ENCODE results near the gene SLC36A4.

DNA sequence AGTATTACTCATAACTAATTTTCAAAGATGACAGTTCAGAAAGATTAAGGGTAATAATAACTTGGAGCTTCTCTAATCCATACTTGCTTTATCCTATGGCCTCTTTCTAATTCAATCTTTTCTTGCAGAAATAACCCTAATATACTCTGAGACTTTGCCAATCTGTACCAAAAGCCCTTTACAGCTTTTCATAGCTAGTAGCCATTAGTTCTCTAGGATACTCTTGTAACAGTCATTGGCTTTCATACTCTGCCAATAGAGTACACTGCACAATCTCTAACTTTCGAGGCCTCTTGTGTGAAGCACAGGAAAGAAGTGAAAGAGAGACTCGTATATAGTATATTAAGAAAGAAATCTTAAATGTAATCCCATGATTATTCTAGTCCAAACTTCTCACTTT is 38.1 kb downstream of the SLC36A4 start:
- TF ChIP-seq CEBPB (IDR thresholded peaks at IDR 0.05) (no peak), ZBTB7A (IDR thresholded peaks at IDR 0.05; ENCODE audit: low read depth) (no peak), YY1 (IDR thresholded peaks at IDR 0.05; ENCODE audit: low read depth) (no peak), EP300 (IDR thresholded peaks at IDR 0.05; ENCODE audit: borderline replicate concordance) (no peak)
- TF ChIP-seq, protein P1, sequence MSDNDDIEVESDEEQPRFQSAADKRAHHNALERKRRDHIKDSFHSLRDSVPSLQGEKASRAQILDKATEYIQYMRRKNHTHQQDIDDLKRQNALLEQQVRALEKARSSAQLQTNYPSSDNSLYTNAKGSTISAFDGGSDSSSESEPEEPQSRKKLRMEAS (IDR thresholded peaks at IDR 0.05) = no peak

Data from Ishikawa (cell line).